B cell (primary cell): Measurements from ENCODE around the gene SEC14L1. TPM values are rescaled to one million over a fixed set of nuclear protein-coding genes. Genes with fewer than 3 reads are reported as not detected.

Experiments
- ATAC-seq: fragments of 200-7000 bp; cut with Tn5 transposase; one replicate; pipeline ENCODE4 v1.10.0; 2021; ENCODE audit warnings: low read depth, mild to moderate bottlenecking, moderate number of reproducible peaks, moderate library complexity
- CTCF ChIA-PET: fragments of 350-600 bp; sonication (Branson Sonifier 250); formaldehyde crosslinking; loops from one replicate; lab custom pipeline; 2021; ENCODE audit warnings: antibody characterized with exemption, inconsistent platforms; lab: Charles Lee
- POLR2A ChIA-PET: fragments of 350-600 bp; sonication (Branson Sonifier 250); formaldehyde crosslinking; loops from one replicate; lab custom pipeline; 2021; ENCODE audit warnings: antibody characterized with exemption; lab: Charles Lee
- DNase-seq: peaks from one replicate; pipeline ENCODE4 v3.0.0; 2013
- H2AFZ ChIP-seq: 2 replicates; pipeline ENCODE4 v1.6.1; 2012; ENCODE audit warnings: mild to moderate bottlenecking, low read depth, low read length; ENCODE audit not compliant: insufficient read depth, poor library complexity, severe bottlenecking
- H3K27ac ChIP-seq, 2 donors: 1 replicate in 1 of 2; 2 replicates in 1 of 2; pipeline ENCODE4 v1.5.1; 2012 to 2013; ENCODE audit warnings: low read length in 2 of 2, mild to moderate bottlenecking in 2 of 2, moderate library complexity in 1 of 2
- H3K27me3 ChIP-seq, 4 experiments: fragments of 200-600 bp in 1 of 4; sonication (generic) in 1 of 4; replicated peaks in 1 of 4; 1 replicate in 2 of 4; 2 replicates in 2 of 4; pipeline versions ENCODE4 v1.6.1 to v1.7.0; 2013 to 2016; ENCODE audit warnings: low read length in 3 of 4, mild to moderate bottlenecking in 2 of 4, mixed read lengths in 1 of 4, moderate library complexity in 1 of 4; ENCODE audit not compliant: insufficient read depth in 4 of 4, control insufficient read depth in 3 of 4; ENCODE audit errors: control extremely low read depth in 1 of 4
- H3K36me3 ChIP-seq, 2 experiments: replicated peaks in 1 of 2; 1 replicate in 1 of 2; 2 replicates in 1 of 2; pipeline versions ENCODE4 v1.6.1 to v1.7.1; 2013; ENCODE audit warnings: low read length in 1 of 2; ENCODE audit not compliant: insufficient read depth in 2 of 2, control insufficient read depth in 1 of 2; ENCODE audit errors: control extremely low read depth in 1 of 2, extremely low read depth in 1 of 2
- H3K4me1 ChIP-seq, 2 donors: fragments of 200-600 bp in 1 of 2; sonication (generic) in 1 of 2; 1 replicate in 1 of 2; 2 replicates in 1 of 2; pipeline versions ENCODE4 v1.5.1 to v1.6.1; 2013 to 2017; ENCODE audit warnings: low read length in 2 of 2; ENCODE audit not compliant: control insufficient read depth in 2 of 2, insufficient read depth in 2 of 2
- H3K4me2 ChIP-seq: replicated peaks from 2 replicates; pipeline ENCODE3; 2012; ENCODE audit warnings: mild to moderate bottlenecking, low read depth, low read length; ENCODE audit not compliant: poor library complexity, severe bottlenecking
- H3K4me3 ChIP-seq, 5 experiments: fragments of 200-600 bp in 1 of 5; sonication (generic) in 1 of 5; 1 replicate in 3 of 5; 2 replicates in 2 of 5; pipeline versions ENCODE4 v1.5.1 to v1.7.0; 2011 to 2016; ENCODE audit warnings: low read length in 4 of 5, mild to moderate bottlenecking in 4 of 5, low read depth in 2 of 5, control low read depth in 1 of 5, moderate library complexity in 1 of 5; ENCODE audit not compliant: insufficient read depth in 1 of 5; ENCODE audit errors: control extremely low read depth in 1 of 5, extremely low read depth in 1 of 5
- H3K79me2 ChIP-seq: fragments of 200-600 bp; sonication (generic); one replicate; pipeline ENCODE4 v1.6.0; 2016; ENCODE audit warnings: low read length; ENCODE audit not compliant: control insufficient read depth, insufficient read depth
- H3K9ac ChIP-seq: fragments of 200-600 bp; sonication (generic); 2 replicates; pipeline ENCODE4 v1.6.1; 2017; ENCODE audit warnings: mild to moderate bottlenecking, low read length, moderate library complexity
- H3K9me3 ChIP-seq, 3 donors: one replicate each; pipeline versions ENCODE4 v1.6.1 to v1.7.1; 2013; ENCODE audit warnings: low read length in 2 of 3; ENCODE audit not compliant: control insufficient read depth in 2 of 3, insufficient read depth in 1 of 3; ENCODE audit errors: control extremely low read depth in 1 of 3
- H4K20me1 ChIP-seq: 2 replicates; pipeline ENCODE4 v1.6.0; 2012; ENCODE audit warnings: mild to moderate bottlenecking, low read length; ENCODE audit not compliant: insufficient read depth, control insufficient read depth, poor library complexity, severe bottlenecking
- H3K27ac Mint-ChIP-seq: one replicate; pipeline ENCODE4 v1.8.0; 2021; ENCODE audit warnings: mixed read lengths
- H3K27me3 Mint-ChIP-seq: one replicate; pipeline ENCODE4 v1.8.0; 2021; ENCODE audit warnings: mixed read lengths
- H3K4me1 Mint-ChIP-seq: one replicate; pipeline ENCODE4 v1.8.0; 2021; ENCODE audit warnings: mixed read lengths
- H3K4me3 Mint-ChIP-seq: one replicate; pipeline ENCODE4 v1.8.0; 2021; ENCODE audit warnings: mixed read lengths
- H3K9me3 Mint-ChIP-seq: one replicate; pipeline ENCODE4 v1.8.0; 2022; ENCODE audit warnings: mixed read lengths; ENCODE audit not compliant: insufficient read depth
- CTCF ChIP-seq: fragments of 200-600 bp; IDR thresholded peaks from one replicate; pipeline ENCODE4 v1.8.0; 2022; ENCODE audit warnings: antibody characterized with exemption, mild to moderate bottlenecking
- EZH2 ChIP-seq: IDR thresholded peaks from 2 replicates; pipeline ENCODE4 v1.6.1; 2012; ENCODE audit warnings: borderline replicate concordance, low read depth, mild to moderate bottlenecking, moderate library complexity, low read length; ENCODE audit not compliant: insufficient read depth, poor library complexity, severe bottlenecking
- WGBS: methylation state at CpG from one replicate; pipeline ENCODE4 v1.1.5; 2013; ENCODE audit warnings: missing lambda C conversion rate; ENCODE audit not compliant: insufficient coverage; 5-methylcytosine and 5-hydroxymethylcytosine counted together
- intact Hi-C: fragments of 100-400 bp; cut with micrococcal nuclease; formaldehyde crosslinking; loops from one replicate; pipeline ENCODE4 v1.10.0; 2022
- polyA plus RNA-seq: library from polyadenylated mRNA; depleted of rRNA; stranded (reverse); fragments of >200 nt; gene quantifications from 2 replicates; pipeline ENCODE4 v1.2.3, GENCODE V29; 2012
- total RNA-seq, 2 donors: library from RNA; stranded (reverse); fragments of 120-200 nt in 1 of 2; gene quantifications; 1 replicate in 1 of 2; 2 replicates in 1 of 2; pipeline versions ENCODE4 v1.2.3 to v1.2.4, GENCODE V29; 2013 to 2022

Gene SEC14L1
- total and polyA plus RNA-seq, 2 donors (not counting 1 experiment from before 2014, with no cell fraction given) = 37.7 to 103 TPM

- WGBS = 97% methylated on average over 12 of the region's 17 CpGs
- TF ChIP-seq CTCF (no peak), EZH2 (no peak)
- no peak overlapping the region for H3K27ac ChIP-seq
- no peak overlapping the region for H2AFZ ChIP-seq
- Mint-ChIP-seq H3K27me3 (no peaks in the 10 kb centered on the region), H3K4me1 (peaks cover 62% of the 10 kb centered on the region), H3K27ac (no peak overlapping the region), H3K4me3 (no peak overlapping the region), H3K9me3 (peaks cover 5% of the 10 kb centered on the region)
- H3K27me3 ChIP-seq = no peaks in the 10 kb centered on the region
- H3K4me2 ChIP-seq = no peak overlapping the region
- peaks cover 29 to 30% of the 10 kb centered on the region in 2 donors for H3K4me1 ChIP-seq
- H3K79me2 ChIP-seq = peaks cover 83% of the 10 kb centered on the region
- H3K4me3 ChIP-seq = no peak overlapping the region
- peaks cover 0 to 6% of the 10 kb centered on the region in 2 experiments for H3K36me3 ChIP-seq
- POLR2A ChIA-PET = no interaction called here
- DNase-seq (no peak), ATAC-seq (no peak)
- H3K9ac ChIP-seq = no peak overlapping the region
- CTCF ChIA-PET = interaction anchor here (0.8 to 1.9 kb wide), 3 partner anchors 19 to 77 kb away, joined by 3 to 5 read pairs (median 4); no protein-coding TSS in a partner anchor
- intact Hi-C loops = no loop called here
- H3K9me3 ChIP-seq = peaks cover 3 to 18% (median 18%) of the 10 kb centered on the region in 3 donors
- peaks cover 52% of the 10 kb centered on the region for H4K20me1 ChIP-seq
Measured at GRCh38 chr17:77163511-77164280, 22.9 kb downstream of the SEC14L1 start.
